GM21390 (cell line): ENCODE data around the gene SSNA1.

Source experiments
- ATAC-seq: cut with Tn5 transposase; IDR thresholded peaks from one replicate; pipeline ENCODE4 v1.9.1; 2021; ENCODE audit not compliant: unreplicated experiment

SSNA1 gene

DNA sequence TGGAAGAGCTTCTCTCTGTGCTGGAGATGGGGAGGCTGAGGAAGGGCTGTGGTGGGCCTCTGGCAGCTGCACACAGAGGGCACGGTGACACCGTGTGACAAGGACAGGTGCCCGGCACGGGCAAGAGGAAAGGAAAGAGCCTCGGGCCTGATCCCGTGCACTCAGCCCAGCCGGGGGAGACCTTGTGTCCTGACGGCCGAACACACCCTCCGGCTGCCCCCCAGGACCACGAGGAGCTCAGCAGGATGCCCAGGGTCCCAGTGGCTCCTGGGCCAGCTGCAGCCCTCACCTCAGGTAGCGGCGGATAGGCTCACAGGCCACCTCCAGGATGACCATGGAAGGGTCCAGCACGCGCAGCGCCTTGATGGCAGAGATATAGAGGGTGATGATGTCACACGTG, 5.6 kb upstream of the SSNA1 start:
- ATAC-seq: no peak

DNA sequence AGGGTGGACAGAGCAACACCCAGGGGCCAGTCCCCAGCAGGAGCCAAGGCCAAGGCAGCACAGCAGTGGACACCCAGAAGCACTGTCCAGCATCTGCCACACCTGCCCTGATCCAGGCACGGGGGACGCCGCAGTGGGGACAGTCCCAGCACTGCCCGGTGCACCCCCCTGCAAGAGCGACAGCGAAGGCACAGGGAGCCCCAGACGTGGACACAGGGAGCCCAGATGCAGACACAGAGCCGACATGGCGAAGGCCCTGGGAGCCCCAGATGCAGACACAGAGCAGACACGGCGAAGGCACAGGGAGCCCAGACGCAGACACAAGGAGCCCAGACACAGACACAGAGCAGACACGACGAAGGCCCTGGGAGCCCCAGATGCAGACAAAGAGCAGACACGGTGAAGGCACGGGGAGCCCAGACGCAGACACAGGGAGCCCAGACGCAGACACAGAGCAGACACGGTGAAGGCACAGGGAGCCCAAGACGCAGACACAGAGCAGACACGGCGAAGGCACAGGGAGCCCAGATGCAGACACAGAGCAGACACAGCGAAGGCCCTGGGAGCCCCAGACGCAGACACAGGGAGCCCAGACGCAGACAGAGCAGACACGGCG, 4.4 kb upstream of the SSNA1 start:
- ATAC-seq: no peak

DNA sequence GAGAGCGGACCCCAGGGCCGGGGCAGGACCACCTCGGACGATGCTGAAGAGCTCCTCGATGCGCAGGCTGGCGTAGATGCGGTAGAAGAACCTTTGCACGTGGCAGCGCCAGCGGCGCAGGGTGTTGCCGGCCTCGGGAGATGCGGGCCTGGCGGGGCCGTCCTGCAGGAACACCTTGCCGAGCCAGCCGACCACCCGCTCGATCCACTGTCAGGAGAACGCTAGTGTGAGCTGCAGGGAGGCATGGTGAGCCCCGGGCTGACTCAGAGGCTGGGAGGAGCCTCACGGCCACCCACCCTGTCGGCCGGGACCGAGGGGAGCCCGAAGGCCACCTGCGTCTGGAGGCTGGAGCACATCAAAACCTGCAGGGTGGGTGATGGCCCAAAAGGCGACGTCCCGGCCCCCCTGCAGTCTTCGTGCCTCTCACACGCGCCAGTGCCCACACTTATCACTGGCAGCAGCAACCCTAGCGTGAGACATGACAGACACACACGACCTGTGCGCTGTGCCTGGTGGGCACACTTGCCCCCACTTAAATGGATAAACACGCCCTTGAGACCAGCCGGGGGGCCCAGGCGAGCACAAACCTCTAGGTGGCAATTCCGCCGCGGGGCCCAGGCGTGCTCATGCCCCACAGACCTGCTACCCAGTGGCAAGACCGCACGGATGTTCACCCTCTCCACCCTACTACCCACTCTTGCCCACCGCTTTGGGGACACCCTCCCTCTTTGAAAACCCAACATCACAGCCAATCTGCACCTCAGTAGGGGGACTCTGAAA, 3.4 kb upstream of the SSNA1 start:
- no peak for ATAC-seq

DNA sequence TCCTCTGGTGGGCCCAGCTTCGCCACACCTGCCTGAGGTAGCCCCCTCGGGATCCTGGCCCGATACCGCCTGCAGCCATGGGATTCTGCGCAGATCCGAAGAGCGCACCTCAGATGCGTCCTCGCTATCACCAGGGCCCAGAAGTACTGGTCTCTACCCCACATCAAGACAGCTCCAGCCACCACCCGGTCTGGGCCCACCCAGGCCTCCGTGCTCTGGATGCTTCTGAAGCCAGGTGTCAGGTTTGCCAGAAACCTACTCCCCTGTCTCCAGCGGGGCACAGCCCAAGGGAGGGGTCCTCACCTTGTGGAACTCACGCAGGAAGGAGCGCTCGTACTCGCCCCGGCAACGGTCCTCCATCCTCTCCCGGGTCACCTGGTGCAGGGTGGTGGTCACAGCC, 2.6 kb upstream of the SSNA1 start:
- ATAC-seq: no peak

DNA sequence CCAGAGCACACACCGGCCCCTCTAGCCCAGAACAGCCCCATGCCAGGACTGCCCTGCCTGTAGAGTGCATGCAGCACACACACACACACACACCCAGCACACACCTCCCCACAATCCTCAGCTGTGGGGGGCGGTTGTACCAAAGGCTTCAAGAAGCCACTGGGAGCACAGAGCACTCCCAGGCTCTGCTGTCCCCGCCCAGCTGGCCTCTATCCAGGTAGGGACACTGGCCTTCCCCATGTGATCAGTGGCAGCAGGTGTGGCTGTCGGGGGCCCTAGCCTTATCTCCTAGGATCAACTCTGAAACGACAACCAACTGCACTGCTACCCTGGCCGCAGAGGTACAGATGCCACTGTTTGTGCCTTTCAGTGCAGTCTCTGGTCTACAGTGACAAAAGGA, 2.1 kb upstream of the SSNA1 start:
- ATAC-seq: no peak

DNA sequence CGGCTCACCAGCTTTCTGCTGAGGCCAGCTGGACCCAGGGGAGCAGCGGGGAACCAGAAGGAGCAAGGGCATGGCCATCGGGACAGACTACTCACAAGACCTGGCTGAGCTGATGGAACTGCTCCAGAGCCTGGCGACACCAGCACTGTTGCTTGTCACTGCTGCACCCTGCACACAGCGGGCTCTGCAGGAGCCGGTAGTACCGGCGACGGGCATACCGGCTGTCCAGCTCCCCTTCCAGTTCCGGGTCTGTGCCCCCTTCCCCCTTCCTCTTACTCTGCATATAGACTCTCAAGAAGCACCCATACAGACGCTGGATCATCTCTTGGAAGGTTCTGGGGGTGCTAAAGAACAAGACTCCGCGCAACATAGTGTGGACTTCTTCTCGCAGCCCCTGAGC, 1.1 kb upstream of the SSNA1 start:
- no peak for ATAC-seq

DNA sequence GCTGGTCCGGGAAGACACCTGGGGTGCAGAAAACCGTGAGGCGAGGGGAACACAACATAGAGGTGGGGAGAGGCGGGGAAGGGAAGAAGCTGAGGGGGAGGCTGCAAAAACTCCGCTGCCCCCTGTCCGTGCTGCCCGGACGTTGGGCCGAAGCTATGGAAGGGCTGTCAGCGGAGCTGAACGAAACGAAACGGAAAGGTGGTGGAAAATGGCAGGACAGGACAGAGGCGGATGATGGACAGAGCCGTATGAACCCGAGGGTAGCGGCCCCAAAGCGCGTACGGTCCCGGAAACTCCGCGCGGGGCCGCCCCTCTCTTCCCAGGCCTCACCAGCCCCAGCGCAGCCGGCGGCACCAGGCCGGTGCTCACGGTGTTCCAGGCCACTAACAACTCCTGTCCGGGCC, 388 bp upstream of the SSNA1 start:
- no peak for ATAC-seq

DNA sequence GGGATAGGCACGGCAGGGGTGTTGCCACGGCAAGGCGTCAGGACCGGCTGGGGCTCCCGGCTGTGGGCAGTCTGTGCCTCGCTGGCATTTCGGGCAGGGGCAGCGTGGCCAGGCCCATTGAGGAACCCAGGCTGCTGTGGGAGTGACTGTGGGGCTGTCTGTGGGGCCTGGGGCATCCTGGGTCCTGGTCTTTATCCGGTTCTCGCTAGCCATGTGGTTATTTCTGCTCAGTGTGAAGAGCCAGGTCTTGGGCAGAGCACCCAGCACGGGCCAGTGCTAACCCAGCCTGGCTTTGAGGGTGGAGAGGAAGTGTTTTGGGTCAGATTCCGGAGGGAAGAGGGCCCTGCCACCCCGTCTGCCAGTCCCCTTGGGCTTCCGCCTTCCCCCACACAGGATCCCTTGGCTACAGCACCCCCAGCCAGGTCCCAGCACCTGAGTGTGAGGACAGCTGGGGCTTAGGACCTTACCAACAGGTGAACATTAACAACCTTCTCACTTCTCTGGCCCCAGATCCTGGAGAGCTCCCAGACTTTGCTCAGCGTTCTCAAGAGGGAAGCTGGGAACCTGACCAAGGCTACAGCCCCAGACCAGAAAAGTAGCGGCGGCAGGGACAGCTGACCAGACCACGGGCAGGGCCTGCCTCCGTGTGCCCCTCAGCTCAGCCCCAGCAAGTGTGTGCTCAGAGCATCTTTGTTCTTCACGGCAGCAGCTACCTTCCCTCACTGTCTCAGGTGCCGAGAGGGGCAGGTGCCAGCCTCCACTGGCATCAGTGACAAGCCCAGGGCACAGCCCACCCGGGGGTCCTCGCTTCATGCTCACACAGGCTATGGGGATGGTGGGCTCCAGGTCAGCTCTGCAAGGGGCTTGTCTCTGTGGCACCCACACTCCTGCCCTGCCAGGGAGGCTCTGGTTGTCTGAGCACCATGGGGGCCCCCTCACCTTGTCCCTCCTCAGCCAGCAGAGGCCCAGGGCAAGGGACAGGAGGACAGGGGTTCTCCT, 1.1 kb downstream of the SSNA1 start:
- ATAC-seq: no peak

DNA sequence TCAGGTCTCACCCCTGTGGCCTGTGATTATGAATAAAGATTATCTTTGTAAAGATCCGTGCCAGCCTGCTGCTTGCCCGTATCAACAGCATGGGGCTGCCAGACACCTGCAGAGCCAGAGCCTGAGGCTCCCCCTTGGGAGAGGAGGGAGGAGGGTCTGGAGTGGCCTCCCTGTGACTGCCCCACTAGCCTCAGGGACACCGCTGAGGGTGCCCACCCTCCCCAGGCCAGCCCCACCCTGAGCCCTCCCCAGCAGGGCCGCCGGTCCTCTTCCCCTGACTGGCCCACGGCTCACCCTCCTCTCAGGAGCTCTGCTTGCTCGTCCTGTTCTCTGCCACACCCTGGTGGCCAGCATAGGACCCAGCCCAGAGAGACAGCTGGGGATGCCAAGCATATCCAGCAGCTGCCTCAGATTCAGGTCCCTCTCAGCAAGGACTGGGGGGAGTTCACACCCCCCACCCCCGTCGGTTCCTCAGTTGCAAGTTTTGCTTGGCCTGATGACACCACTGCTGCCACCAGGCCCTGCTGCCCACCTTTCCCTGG, 1.9 kb downstream of the SSNA1 start:
- no peak for ATAC-seq

DNA sequence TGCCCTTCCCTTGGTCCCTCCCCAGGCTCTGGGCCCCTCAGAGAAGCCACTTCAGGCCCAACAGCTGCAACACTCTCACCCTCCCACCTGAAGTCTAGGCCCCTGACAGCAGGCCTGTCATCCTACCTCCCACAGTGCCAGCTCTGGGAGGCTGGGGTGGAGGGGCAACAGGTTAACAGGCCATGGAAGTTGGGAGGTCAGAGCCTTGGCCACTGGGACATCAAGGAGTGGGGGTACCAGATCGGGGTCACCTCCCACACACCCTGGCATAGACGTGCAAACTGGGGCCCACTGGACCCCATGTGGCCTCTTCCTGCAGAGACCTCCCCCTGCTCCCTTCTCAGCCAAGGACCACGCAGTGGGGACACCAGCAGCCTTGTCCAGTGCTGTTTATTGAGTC, 2.8 kb downstream of the SSNA1 start:
- no peak for ATAC-seq

DNA sequence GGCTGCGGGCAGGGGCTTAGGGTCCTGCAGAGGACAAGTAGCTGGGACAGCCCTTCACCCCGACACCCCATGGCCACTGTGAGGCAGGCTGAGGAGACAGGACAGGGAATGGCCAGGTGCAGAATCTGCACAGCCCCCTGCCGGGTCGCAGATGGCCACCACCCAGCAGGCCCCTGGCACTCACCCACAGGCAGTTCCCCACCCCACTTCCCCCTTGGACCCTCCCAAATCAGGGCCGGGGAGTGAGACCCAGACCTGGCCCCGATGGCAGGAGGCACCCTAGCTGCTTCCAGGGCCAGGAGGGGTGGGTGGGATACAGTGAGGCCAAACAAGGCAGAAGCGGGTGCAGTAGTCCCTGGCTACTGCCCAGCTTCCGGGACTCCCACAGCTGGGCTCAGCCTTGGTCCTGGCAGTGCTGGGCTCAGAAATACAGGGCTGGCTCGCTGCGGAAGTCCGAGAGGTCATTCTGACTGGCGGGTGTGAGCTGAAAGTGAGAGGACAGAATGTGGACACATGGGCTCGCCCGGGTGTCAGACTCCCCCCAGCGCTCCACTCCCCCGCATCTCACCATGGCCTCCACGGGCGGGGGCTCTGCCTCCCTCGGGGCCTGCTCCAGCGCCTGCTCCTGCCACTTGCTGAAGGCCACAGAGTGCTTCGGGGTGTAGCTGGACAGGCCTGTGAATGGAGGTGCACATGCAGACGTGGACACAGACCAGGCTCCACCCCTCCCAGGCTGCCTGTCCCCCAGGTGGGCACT, 3.4 kb downstream of the SSNA1 start:
- ATAC-seq: no peak

DNA sequence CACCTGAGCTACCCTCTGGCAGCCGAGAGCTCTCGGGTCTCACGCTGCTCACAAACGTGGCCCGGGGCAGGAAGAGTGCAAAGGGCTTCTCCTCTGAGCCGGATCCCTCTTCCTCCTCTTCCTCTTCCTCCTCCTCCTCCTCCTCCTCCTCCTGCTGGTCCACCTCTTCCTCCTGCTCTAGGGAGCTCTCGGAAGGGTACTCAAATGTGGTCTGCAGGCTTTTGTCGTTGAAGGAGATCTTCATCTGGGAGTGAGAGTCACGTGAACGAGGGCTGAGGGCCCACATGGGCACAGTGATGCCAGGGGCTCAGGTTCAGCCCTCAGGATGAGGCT, 3.9 kb downstream of the SSNA1 start:
- no peak for ATAC-seq

DNA sequence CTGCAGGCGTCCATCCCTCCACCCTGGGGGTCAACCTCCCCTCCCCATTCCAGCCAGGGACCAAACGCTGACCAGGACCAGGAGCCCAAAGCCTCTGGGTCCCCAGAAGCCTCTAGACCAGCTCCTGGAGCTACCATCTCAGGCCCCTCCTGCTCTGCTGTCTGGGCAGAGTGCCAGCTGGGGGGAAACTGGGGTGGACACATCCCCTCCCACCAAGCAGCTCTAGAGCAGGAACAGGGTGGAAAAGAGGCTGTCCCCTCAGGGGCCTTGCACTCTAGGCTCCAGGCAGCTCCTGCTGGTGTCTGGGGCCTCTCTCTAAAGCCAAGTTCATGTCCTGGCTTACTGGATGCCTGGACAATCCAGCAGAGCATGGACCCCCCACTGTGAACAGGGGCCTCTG, 4.4 kb downstream of the SSNA1 start:
- ATAC-seq: no peak

DNA sequence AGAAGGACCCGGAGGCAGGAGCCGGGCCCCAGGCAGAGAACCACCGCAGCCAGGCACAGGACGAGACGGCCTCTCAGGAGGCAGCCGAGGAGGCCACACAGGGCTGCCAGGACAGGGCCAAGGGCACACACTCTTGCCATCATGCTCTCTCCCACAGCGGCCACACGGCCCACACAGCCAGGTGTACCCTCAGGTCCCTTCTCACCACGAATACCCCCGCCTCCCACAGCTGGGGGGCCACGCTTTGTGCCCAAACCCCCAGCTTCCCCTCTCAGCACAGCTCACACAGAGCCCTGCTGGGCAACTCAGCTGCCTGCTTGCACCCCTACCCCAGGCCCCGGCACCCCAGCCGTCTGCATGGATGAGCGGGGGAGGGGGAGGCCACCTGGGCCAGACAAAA, 5.3 kb downstream of the SSNA1 start:
- ATAC-seq: no peak

DNA sequence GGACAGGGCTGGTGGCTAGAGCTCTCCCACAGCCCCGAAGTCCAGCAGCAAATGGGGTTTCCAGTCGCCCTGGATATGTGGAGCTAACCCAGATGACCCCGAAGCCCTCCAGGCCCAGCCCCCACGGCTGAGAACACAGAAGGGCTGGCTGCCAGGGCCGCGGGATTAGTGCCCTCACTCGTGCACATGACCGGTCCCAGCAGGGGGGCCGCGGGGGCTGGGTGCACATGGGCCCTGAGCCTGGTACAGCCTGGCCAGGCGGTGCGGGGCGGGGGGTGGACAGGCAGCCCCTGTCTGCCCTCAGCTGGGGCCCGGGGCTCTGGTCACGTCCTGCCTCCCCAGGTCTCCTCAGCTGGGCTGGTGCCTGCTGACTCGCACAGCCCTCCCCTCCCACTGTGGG, 5.9 kb downstream of the SSNA1 start:
- ATAC-seq: no peak

DNA sequence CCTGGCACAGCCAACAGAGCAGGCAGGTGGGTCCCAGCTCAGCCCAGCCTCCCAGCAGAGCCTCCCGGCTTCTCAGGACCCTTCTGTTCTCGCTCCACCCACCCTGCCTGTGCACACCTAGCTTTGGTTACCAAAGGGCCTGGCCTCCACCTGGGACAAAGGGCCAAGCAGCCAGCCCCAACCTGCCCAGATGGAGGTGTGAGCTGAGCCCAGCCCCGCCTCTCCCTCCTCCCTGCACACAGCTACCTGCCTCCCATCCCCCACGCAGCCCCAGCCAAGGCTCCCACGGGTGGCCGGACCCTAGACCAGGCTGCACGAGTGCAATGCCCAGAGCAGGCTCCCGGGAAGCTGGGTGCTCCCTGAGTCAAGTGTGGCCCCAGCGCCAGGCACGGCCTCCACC, 6.4 kb downstream of the SSNA1 start:
- no peak for ATAC-seq

DNA sequence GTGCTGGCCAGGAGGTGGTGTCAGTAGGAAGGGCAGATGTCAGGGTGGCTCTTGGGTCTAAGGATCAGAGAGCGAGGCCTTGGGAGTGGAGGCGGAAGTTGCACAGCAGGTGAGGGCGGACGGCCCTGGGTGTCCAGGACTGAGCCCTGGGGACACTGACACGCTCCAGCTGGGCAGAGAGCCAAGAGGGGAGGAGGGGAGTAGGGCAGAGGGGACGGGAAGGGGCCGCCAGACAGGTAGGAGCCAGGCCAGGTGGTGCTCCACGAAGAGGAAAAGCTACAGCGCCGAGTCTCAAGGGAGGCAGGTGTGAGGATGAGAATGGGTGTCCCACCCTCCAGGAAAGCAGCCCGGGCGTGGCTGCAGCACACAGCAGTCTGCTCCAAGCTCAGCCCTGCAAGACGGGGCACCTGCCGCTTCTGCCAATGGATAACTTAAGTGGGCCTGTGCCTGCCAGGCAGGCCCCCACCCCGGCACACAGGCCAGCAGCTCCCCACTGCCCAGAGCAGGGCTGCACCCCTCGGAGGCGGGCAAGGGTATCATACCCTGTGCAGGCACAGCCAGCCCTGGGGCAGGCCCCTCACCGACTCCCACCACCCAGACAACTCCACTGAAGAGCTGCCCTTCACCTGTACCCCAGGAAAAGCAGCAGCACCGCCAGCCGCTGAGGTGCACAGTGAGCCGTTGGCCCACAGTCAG, 7.2 kb downstream of the SSNA1 start:
- ATAC-seq: no peak

DNA sequence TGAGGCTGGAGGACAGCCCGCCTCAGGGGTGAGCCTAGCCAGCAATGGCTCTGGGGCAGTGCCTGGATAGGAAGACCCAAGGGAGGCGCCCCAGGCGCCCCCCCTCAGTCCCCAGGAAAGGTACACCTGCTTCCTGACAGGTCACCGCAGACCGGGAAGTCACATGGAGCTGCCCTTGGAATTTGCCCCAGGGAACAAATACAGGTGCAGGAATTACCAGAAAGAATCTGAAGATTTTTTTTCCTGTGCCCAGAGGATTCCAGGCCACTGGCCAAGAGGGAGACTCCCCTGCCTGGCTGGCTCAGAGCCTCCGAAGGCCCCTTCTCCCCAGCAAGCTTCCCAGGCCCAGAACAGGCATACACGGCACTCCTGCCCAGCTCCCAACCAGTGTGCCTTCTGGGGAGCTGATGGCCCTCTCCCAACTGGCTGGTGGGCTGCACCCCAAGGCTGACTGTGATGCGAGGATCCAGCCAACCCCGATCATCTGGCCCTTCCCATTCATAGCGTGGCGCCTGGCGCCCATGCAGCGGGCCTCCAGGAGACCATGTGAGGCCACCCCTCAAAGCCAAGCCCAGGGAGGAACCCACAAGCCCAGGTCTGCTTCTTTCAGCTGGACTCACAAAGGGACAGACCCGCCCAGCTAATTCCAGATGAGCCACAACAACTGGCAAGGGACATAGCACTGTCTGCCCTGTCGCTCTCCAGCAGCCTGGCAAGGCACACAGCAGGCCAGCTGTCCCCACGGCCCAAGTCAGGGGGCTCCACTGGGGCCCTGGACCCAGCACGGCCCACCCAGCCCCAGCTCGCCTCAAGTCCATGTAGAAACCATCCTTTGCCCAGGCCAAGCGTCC, 9.8 kb downstream of the SSNA1 start:
- ATAC-seq: no peak

DNA sequence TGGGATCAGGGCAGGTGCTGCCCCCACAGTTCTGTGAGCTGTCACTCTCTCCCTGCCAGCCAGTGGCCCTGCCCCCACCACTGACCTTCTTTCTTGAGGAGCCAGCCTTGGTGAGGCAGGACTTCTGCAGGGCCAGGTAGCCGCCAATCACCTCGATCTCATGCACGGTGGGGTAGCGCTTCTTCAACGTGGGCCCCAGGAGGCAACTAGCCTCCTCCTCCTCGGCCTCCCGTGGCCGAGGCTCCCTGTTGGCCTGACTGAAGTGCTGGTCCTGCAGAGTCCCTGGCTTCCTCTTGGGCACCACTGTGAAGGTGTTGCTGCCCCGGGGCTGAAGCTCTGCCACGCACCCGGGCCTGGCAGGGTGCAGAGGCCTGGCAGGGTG, 10.4 kb downstream of the SSNA1 start:
- no peak for ATAC-seq
